ENCODE data around the gene TNC. TPM values are rescaled to one million over a fixed set of nuclear protein-coding genes. Genes with fewer than 3 reads are reported as not detected.

The TNC gene
- total and polyA plus RNA-seq, 2 donors (not counting 3 experiments of a cell fraction or from before 2014, with no cell fraction given), result 0.29 TPM; not detected in 1

GRCh38 chr9:115132648-115133047, 14.7 kb upstream of the TNC start:
- dilution Hi-C loops (cut with MboI; ENCODE audit: extremely low pct_ligation_motif_present, low sequenced_read_pairs), result no loop called here
- no peaks in the 10 kb centered on the region for H3K9me1 ChIP-seq (replicated peaks; ENCODE audit: control insufficient read depth, extremely low read depth, insufficient read depth, low read length)
- H3K36me3 ChIP-seq (ENCODE audit: control insufficient read depth in 2 of 2, extremely low read depth in 1 of 2, insufficient read depth in 2 of 2, low read length in 2 of 2), result no peaks in the 10 kb centered on the region
- POLR2A ChIA-PET, result no interaction called here
- no peaks in the 10 kb centered on the region for H3K9me3 ChIP-seq (replicated peaks; ENCODE audit: control insufficient read depth, insufficient read depth, low read length)
- FAIRE-seq (no peak), DNase-seq (ENCODE audit: low read depth, low spot score) (no peak)
- BruUV-seq (replicated peaks), result no TSS peak
- no peak overlapping the region for H3K9ac ChIP-seq (replicated peaks; ENCODE audit: extremely low read depth, insufficient read depth, low read length)
- no peaks in the 10 kb centered on the region for H3K4me1 ChIP-seq (ENCODE audit: control insufficient read depth, extremely low read depth, insufficient read depth, low read length)
- H2AFZ ChIP-seq (ENCODE audit: low read depth, low read length), result no peak overlapping the region
- H3K4me3 ChIP-seq (replicated peaks in 1 of 3; ENCODE audit: insufficient read depth in 1 of 3, low read depth in 1 of 3, low read length in 3 of 3), result no peak overlapping the region
- no peak overlapping the region for H3K27ac ChIP-seq (ENCODE audit: insufficient read depth, low read depth, low read length)
- no peaks in the 10 kb centered on the region for H3K79me2 ChIP-seq (ENCODE audit: control insufficient read depth, insufficient read depth, low read length)
- intact Hi-C loops (cut with micrococcal nuclease), result no loop called here
- no peak overlapping the region for H3K4me2 ChIP-seq (ENCODE audit: insufficient read depth, low read length)
- H4K20me1 ChIP-seq (replicated peaks; ENCODE audit: control insufficient read depth, extremely low read depth, insufficient read depth, low read length), result no peaks in the 10 kb centered on the region
- no peaks in the 10 kb centered on the region for H3K27me3 ChIP-seq (ENCODE audit: control insufficient read depth in 2 of 2, insufficient read depth in 2 of 2, low read length in 2 of 2)
- no peak for TF ChIP-seq CTCF (IDR thresholded peaks at IDR 0.05; ENCODE audit: extremely low read depth in 1 of 2, insufficient read depth in 1 of 2, low read depth in 1 of 2, low read length in 2 of 2)
- no peak for TF ChIP-seq FOS (IDR thresholded peaks at IDR 0.05; ENCODE audit: borderline replicate concordance, insufficient read depth, low read length)
- no peak for TF ChIP-seq MYC (IDR thresholded peaks at IDR 0.05; ENCODE audit: low read depth, low read length)
- no peak for TF ChIP-seq POLR2AphosphoS5 (IDR thresholded peaks at IDR 0.05; ENCODE audit: insufficient read depth, low read depth, low read length)
- TF ChIP-seq GATA2 (IDR thresholded peaks at IDR 0.05; ENCODE audit: insufficient read depth, insufficient read length, low read depth, low read length), result no peak
- no peak for TF ChIP-seq JUN (IDR thresholded peaks at IDR 0.05; ENCODE audit: borderline replicate concordance, insufficient read depth, insufficient read length, low read depth)
- no peak for TF ChIP-seq EZH2 (IDR thresholded peaks at IDR 0.05; ENCODE audit: borderline replicate concordance, low read depth, low read length, severe bottlenecking)
- CTCF ChIA-PET, result no interaction called here

Measured in endothelial cell of umbilical vein (primary cell).